Upper lobe of left lung (tissue), 4 donors: Measurements from ENCODE around the gene VASN.

Experiments
- EP300 ChIP-seq, 4 donors: sonication (generic); formaldehyde crosslinking; IDR thresholded peaks; one replicate each; pipeline ENCODE4 v1.5.1; 2017; ENCODE audit warnings: antibody characterized with exemption in 4 of 4, control low read depth in 2 of 4
- POLR2A ChIP-seq, 4 donors: fragments of 450-650 bp; IDR thresholded peaks; one replicate each; pipeline ENCODE4 v1.5.1; 2016 to 2017; ENCODE audit warnings: antibody characterized with exemption in 4 of 4, mild to moderate bottlenecking in 2 of 4
- POLR2AphosphoS5 ChIP-seq, 2 donors: sonication (generic); formaldehyde crosslinking; IDR thresholded peaks; one replicate each; pipeline ENCODE4 v1.5.1; 2017; ENCODE audit warnings: antibody characterized with exemption in 2 of 2
- TF ChIP-seq, protein P1 (sequence below), 6 experiments: fragments of 450-650 bp in 4 of 6; fragments of 200-600 bp in 2 of 6; sonication (generic) in 2 of 6; IDR thresholded peaks; one replicate each; pipeline ENCODE4 v1.5.1; 2016 to 2019; ENCODE audit warnings: antibody characterized with exemption in 6 of 6

DNA sequence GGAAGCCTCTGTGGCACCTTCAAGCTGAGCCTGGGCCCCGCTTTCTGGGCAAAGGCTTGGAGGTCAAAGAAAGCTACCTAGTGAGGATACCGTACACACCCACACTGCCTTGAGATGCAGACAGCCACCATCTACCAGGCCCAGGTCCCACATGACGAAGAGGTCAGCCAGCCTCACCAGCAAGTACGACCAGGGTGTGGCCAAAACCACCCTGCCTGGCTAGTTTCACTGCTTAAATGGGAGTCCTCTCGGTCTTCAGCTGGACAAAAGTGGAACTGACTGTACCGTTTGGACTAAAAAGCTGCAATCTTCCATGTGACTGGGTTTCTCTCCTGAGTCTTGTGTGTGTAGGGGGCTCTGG, 21.6 kb downstream of the VASN start:
- TF ChIP-seq, protein P1, sequence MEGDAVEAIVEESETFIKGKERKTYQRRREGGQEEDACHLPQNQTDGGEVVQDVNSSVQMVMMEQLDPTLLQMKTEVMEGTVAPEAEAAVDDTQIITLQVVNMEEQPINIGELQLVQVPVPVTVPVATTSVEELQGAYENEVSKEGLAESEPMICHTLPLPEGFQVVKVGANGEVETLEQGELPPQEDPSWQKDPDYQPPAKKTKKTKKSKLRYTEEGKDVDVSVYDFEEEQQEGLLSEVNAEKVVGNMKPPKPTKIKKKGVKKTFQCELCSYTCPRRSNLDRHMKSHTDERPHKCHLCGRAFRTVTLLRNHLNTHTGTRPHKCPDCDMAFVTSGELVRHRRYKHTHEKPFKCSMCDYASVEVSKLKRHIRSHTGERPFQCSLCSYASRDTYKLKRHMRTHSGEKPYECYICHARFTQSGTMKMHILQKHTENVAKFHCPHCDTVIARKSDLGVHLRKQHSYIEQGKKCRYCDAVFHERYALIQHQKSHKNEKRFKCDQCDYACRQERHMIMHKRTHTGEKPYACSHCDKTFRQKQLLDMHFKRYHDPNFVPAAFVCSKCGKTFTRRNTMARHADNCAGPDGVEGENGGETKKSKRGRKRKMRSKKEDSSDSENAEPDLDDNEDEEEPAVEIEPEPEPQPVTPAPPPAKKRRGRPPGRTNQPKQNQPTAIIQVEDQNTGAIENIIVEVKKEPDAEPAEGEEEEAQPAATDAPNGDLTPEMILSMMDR (IDR thresholded peaks at IDR 0.05) = no peak
- TF ChIP-seq EP300 (IDR thresholded peaks at IDR 0.05) = no peak
- no peak for TF ChIP-seq POLR2A (IDR thresholded peaks at IDR 0.05)
- TF ChIP-seq POLR2AphosphoS5 (IDR thresholded peaks at IDR 0.05) = no peak
